HL-60 (cell line): ENCODE results near the gene LCE1C.

Experiments used
- DNase-seq, 2 experiments: peaks; one replicate each; pipeline ENCODE4 v3.0.0-alpha.2; 2010 to 2020; ENCODE audit warnings: low read depth in 1 of 2, low spot score in 1 of 2
- H3K27ac ChIP-seq: fragments of 250-450 bp; sonication (Bioruptor Pico); replicated peaks from 2 replicates; pipeline ENCODE4 v1.5.1; 2020; ENCODE audit warnings: mild to moderate bottlenecking, moderate library complexity
- H3K27me3 ChIP-seq: fragments of 250-450 bp; sonication (Bioruptor Pico); 2 replicates; pipeline ENCODE4 v1.5.1; 2021; ENCODE audit warnings: mild to moderate bottlenecking, moderate library complexity; ENCODE audit not compliant: insufficient read depth, poor library complexity, severe bottlenecking
- H3K4me3 ChIP-seq: replicated peaks from 2 replicates; pipeline ENCODE4 v1.5.1; 2011; ENCODE audit warnings: mild to moderate bottlenecking, control low read depth, low read length; ENCODE audit not compliant: insufficient read depth
- GABPA ChIP-seq: IDR thresholded peaks from 2 replicates; pipeline ENCODE4 v1.6.1; 2012; ENCODE audit warnings: low read depth
- POLR2AphosphoS5 ChIP-seq: IDR thresholded peaks from 2 replicates; pipeline ENCODE4 v1.6.1; 2012; ENCODE audit warnings: low read depth
- REST ChIP-seq: IDR thresholded peaks from 2 replicates; pipeline ENCODE4 v1.6.1; 2012; ENCODE audit warnings: low read depth; ENCODE audit not compliant: insufficient replicate concordance
- SPI1 ChIP-seq: IDR thresholded peaks from 2 replicates; pipeline ENCODE4 v1.6.1; 2012; ENCODE audit warnings: low read depth, mild to moderate bottlenecking, borderline replicate concordance
- TF ChIP-seq, protein P1 (sequence below): IDR thresholded peaks from one replicate; pipeline ENCODE4 v1.5.1; 2011; ENCODE audit warnings: low read length, control low read depth, inconsistent platforms; ENCODE audit not compliant: insufficient read depth

LCE1C gene

GRCh38 chr1:152759453-152760173 lies 46.8 kb downstream of the LCE1C start:
- DNase-seq, result no peak
- TF ChIP-seq, protein P1, sequence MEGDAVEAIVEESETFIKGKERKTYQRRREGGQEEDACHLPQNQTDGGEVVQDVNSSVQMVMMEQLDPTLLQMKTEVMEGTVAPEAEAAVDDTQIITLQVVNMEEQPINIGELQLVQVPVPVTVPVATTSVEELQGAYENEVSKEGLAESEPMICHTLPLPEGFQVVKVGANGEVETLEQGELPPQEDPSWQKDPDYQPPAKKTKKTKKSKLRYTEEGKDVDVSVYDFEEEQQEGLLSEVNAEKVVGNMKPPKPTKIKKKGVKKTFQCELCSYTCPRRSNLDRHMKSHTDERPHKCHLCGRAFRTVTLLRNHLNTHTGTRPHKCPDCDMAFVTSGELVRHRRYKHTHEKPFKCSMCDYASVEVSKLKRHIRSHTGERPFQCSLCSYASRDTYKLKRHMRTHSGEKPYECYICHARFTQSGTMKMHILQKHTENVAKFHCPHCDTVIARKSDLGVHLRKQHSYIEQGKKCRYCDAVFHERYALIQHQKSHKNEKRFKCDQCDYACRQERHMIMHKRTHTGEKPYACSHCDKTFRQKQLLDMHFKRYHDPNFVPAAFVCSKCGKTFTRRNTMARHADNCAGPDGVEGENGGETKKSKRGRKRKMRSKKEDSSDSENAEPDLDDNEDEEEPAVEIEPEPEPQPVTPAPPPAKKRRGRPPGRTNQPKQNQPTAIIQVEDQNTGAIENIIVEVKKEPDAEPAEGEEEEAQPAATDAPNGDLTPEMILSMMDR, result no peak
- TF ChIP-seq SPI1 (no peak), GABPA (no peak), REST (no peak), POLR2AphosphoS5 (no peak)
- Histone ChIP-seq H3K4me3 (no peak overlapping the region), H3K27me3 (no peaks in the 10 kb centered on the region), H3K27ac (no peak overlapping the region)

DNA sequence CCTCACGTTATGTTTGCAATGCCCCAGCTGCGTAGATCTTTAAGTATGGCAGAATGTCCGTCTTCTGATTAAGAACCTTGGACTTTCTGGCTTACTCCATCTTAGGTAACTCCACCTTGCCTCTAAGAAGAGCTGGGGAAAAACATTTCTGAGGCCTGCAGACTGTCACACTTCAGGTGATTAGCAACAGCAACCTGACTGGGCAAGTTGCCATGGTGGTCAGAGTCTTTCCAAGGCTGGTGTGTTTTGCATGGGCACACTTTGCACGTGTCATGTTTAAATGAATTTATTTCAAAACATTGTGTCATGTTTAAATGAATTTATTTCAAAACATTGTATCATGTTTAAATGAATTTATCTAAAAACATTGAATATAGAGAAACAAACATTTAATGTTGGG lies 47.8 kb downstream of the LCE1C start:
- DNase-seq, result no peak
- H3K27me3 ChIP-seq, result no peaks in the 10 kb centered on the region
- H3K4me3 ChIP-seq, result no peak overlapping the region
- TF ChIP-seq SPI1 (no peak), REST (no peak), GABPA (no peak), POLR2AphosphoS5 (no peak)
- TF ChIP-seq, protein P1, result no peak
- H3K27ac ChIP-seq, result no peak overlapping the region

- Histone ChIP-seq H3K27ac (no peak within 1 kb of the TSS), H3K27me3 (no peaks in the 10 kb centered on the region), H3K4me3 (no peak within 1 kb of the TSS)
- TF ChIP-seq REST, result no peak
- no peak for TF ChIP-seq POLR2AphosphoS5
- TF ChIP-seq SPI1, result no peak
- no peak for TF ChIP-seq GABPA
- TF ChIP-seq, protein P1, result no peak
- DNase-seq, result no peak
Observed at GRCh38 chr1:152757747-152758146, 48.7 kb downstream of the LCE1C start, which contains the start of gene KPRP. TSS of gene KPRP (plus strand) at chr1:152758025. CDS start at chr1:152759589, 1,564 bp downstream.
